22Rv1 (cell line): Measurements from ENCODE around the gene IL18R1.

ENCODE experiments used
- H3K27ac ChIP-seq: fragments of 450-650 bp; 2 replicates; pipeline ENCODE4 v1.5.1; 2017
- CTCF ChIP-seq: fragments of 450-650 bp; IDR thresholded peaks from 2 replicates; pipeline ENCODE4 v1.5.1; 2017; ENCODE audit warnings: mild to moderate bottlenecking
- ZFX ChIP-seq: fragments of 450-650 bp; IDR thresholded peaks from 2 replicates; pipeline ENCODE4 v1.6.1; 2017; ENCODE audit warnings: antibody characterized with exemption, borderline replicate concordance

The IL18R1 gene

GRCh38 chr2:102355526-102356380, at the start of gene IL18R1:
TSS of gene IL18R1 (plus strand) at chr2:102355796. CDS start at chr2:102362661, 6,865 bp downstream.
- TF ChIP-seq CTCF (peak; percentile 96), ZFX (no peak)
- H3K27ac ChIP-seq: no peak within 1 kb of the TSS

GRCh38 chr2:102306125-102306524, 49.5 kb upstream of the IL18R1 start:
- no peak overlapping the region for H3K27ac ChIP-seq
- no peak for TF ChIP-seq CTCF
- no peak for TF ChIP-seq ZFX

- no peak for TF ChIP-seq CTCF
- TF ChIP-seq ZFX: no peak
- no peak within 1 kb of the TSS for H3K27ac ChIP-seq
Measured at GRCh38 chr2:102310964-102311640, 44.5 kb upstream of the IL18R1 start, which contains the start of gene IL1RL1. TSS of gene IL1RL1 (plus strand) at chr2:102311563. CDS start at chr2:102338265, 26,702 bp downstream.

GRCh38 chr2:102313025-102313424, 42.6 kb upstream of the IL18R1 start:
- no peak overlapping the region for H3K27ac ChIP-seq
- TF ChIP-seq ZFX (no peak), CTCF (no peak)

GRCh38 chr2:102313471-102313870, 42.1 kb upstream of the IL18R1 start:
- no peak for TF ChIP-seq ZFX
- no peak for TF ChIP-seq CTCF
- H3K27ac ChIP-seq: no peak overlapping the region

- H3K27ac ChIP-seq: no peak overlapping the region
Measured at GRCh38 chr2:102313950-102314349, 41.6 kb upstream of the IL18R1 start.

More at GRCh38 chr2:102313950-102314349, 41.6 kb upstream of the IL18R1 start:
- no peak for TF ChIP-seq CTCF
- no peak for TF ChIP-seq ZFX
